HG02571 (cell line): ENCODE measurements around the gene RAP1GAP.
"Not testable (repeated sequence)": the region's sequence is repeated elsewhere in the genome, so short reads cannot be mapped to it uniquely, and the experiment has no call there.

Experiments used
- ATAC-seq: cut with Tn5 transposase; IDR thresholded peaks from one replicate; pipeline ENCODE4 v1.9.1; 2021; ENCODE audit warnings: mild to moderate bottlenecking, moderate library complexity; ENCODE audit not compliant: unreplicated experiment

Gene RAP1GAP

DNA sequence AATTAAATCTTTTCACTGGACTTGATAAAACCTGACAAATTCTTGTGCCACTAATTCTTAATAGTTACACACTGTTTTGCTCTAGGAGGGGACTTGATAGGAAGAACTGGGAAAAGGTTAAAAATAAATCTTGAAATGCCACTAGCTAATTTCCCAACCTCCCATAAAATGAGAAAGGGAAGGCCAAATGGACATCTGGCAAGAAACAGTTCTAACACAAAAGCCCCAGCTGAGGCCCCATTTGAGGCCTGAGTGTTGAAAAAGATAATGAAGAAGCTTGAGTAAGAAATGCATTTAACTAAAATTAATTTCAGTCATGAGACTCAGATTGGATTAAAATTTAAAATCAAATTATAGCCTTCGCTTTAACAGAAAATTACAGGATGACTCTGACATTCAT is 11.2 kb upstream of the RAP1GAP start:
- ATAC-seq = no peak

GRCh38 chr1:21677168-21677567 is 8.0 kb upstream of the RAP1GAP start:
- ATAC-seq = no peak

- no peak for ATAC-seq
These were observed 5.8 kb upstream of the RAP1GAP start for GRCh38 chr1:21674957-21675356.

DNA sequence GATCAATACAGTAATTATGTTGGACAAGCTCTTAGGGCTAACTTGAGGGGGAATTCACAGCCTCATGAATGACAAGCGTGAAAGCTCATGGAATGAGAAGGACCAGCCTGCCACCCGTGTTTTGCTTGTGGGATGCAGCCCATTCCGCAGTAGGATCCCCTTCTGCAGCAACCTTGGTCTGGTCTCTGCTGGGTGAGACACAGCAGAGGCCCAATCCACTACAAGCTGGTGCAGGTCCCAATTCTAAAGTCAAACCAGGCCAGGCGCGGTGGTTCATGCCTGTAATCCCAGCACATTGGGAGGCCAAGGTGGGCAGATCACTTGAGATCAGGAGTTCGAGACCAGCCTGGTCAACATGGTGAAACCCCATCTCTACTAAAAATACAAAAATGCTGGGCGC is 4.7 kb upstream of the RAP1GAP start:
- ATAC-seq = not testable (repeated sequence)

DNA sequence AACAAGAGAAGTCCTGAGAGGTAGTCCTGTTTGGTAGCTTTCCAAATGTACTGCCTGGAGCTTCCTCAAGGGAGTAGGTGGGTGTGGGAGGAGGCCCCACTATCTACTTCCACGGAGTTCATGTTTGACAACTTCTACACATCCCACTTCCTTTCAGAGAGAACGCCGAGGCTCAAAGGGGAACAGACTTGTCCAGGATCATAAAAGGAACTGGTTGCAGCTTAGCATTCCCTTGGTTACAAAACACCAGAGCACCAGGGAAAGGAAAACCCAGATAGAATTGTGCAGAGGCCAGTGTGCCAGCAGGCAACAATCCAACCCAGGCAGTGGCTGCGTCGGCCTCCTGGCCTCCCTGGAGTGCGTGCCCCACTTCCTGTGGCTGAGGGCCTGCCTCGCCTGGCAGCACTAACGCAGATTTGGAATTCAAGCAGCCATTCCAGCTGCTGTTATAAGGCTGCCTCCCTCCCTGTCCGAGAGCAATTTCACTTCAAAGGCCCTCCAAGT is 4.2 kb upstream of the RAP1GAP start:
- no peak for ATAC-seq

DNA sequence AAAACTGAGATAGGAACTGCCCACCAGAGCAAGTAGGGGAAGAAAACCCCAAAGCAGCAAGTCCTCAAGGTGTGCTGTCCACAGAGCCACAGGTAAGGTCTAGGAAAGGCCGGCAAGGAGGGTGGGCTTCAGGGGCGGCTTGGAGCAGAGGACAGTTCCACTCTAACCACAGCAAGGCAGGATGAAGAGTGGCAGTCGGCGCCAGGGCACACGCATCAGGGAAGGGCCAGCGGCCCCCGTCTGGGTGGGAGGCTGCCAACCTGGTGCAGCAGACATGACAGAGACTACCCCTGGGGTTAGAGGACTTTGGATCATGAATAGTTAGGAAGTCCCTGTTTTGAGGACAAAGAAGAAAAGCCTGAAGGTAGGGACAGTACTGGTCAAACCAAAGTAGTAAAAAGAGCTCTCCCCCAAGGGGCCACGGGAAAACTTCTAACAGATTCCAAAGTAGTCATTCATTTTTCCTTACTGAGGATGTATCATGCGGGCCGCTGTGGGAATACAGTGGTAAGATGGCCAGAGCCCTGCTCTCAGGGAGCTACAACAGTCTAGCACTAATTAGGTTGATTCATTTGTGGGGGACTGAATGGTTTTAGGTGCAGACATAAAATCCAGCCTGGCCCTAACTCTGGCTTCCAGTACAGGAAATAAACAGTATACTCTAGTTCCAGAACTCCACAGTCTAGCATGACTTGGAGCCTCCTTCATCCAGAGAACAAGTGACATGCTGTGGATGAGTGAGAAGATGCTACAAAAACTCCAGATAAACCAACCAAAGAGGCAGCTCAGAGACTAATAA is 3.5 kb upstream of the RAP1GAP start:
- ATAC-seq = no peak

GRCh38 chr1:21671915-21672314 is 2.8 kb upstream of the RAP1GAP start:
- ATAC-seq = no peak

DNA sequence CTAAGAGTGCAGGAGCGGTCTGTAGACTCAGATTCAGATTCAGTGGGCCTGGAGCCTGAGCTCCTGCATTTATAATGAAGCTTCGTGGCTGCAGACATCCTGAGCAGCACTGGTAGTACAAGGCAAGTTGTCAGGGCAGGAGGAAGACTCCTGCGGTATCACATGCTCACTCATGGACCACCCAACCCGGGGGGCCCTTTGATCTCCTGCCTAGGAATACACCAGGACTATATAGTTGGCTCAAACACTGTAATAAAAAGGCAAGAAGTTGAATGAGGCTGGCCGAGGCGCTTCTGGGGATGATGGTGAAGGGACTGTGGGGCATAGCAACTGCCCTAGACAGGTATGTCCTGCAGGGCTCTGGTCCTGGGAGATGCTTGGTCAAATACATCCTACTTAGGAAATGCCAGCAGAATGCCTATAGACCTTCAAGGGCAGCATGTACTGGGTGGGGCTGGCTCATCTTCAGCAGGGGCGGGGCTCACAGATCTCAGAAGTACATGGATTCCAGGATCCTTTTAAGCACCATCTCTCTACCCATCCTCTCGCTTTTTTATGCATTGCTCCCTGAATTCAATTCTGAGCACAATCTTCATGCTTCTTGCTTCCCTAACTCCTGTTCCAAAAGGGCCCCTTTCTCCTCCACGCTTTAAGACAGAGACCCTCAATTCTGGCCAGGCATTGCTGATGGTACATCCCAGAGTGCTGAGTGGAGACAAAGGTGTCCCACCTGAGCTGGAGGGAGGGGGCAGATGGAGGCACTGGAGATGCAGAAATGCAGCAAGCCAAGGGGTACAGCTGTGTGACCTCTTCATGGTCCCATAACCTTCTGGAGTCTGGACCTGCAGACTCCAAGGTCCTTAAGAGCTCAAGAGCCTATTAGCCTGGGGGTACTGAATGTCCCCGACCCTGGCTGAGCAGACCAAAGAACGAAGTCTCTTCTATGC is 2.1 kb upstream of the RAP1GAP start:
- ATAC-seq = no peak

- no peak for ATAC-seq
These were observed 1.1 kb upstream of the RAP1GAP start for GRCh38 chr1:21670059-21670881.

DNA sequence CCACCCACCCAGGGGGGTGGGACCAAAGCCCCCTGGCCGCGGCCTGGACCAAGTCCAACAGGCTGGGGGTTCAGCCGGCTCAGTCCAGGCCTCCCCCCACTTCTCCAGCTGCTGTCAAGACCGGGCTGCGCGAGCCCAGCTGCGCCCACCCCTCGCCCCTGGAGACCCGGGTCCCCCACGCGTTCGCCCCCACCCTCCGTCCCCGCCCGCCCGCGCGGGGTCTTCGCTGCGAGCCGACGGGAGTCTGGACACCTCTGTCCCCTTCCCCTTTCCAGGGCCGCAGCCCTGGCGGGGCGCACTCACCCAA is 253 bp downstream of the RAP1GAP start:
- ATAC-seq = no peak

DNA sequence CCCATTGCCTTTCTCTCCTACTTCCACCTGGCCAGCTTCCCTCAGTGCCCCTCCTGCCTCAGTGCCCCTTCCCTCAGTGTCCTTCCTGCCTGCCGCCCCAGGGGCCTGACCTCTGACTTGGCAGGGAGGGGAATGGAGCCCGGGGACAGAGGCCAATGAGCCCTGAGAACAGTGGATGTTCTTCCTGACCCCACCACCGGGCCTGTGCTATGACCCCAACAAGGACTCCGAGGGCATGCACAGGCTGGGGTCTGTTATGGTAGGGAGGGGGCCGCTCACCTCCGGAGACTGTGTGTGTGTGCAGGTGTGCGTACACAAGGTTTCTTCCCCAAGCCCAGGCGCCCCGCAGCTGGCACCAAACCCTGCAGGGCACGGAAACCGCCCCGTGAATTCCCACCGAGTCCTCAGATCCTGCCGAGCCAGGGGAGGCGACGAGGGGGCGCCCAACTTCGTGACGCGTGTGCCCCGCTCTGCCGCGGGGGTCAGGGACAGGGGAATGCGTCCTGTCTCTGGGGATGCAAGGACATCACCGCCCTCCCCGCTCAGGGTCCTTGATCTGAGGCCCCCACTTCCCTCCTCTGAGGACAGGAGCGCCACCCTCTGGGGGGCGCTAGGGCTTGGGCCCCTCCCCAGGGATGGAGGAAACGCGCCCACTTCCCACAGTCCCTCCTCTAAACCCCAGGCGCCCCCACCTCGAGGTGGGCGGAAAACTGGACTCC is 766 bp downstream of the RAP1GAP start:
- ATAC-seq = no peak

DNA sequence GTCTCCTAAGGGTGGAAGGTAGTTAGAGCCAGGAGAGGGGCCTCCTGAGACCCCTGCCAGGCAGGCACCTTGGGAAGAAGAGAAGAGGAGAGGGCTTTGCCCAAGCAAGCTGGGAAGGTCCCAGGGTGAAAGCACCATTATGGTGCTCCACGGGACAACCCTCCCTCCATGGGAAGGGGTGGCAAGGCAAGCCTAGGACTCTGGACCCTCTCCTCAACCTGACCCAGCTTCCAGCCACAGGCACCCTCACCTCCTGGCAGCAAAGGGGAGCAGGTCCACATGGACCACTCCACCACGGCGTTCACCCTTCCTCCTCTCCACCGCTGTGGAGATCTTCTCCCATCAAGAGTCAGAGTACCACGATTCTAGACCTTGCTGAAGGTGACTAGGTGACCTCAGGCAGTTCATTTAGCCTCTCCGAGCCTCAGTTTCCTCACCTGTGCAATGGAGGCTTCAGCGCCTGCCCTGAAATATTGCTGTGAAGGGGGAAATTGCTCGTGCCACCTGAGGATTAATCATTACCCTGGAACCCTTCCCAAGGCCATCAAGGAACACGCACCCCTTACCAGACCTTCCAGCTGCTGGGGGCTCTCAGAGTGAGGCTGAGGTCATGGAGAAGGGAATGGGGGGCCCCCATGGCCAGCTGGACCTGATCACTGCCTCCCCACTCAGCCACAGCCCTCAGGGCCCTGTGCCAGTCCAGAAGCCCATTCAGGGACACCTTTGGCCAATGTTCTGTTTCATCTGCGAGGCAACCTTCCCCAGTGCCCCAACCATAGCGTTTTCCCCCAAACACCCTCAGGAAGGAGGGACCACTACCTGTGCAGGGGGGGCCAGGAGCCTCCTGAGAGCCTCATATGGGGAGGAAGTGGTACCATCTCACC is 1.6 kb downstream of the RAP1GAP start:
- ATAC-seq = no peak

DNA sequence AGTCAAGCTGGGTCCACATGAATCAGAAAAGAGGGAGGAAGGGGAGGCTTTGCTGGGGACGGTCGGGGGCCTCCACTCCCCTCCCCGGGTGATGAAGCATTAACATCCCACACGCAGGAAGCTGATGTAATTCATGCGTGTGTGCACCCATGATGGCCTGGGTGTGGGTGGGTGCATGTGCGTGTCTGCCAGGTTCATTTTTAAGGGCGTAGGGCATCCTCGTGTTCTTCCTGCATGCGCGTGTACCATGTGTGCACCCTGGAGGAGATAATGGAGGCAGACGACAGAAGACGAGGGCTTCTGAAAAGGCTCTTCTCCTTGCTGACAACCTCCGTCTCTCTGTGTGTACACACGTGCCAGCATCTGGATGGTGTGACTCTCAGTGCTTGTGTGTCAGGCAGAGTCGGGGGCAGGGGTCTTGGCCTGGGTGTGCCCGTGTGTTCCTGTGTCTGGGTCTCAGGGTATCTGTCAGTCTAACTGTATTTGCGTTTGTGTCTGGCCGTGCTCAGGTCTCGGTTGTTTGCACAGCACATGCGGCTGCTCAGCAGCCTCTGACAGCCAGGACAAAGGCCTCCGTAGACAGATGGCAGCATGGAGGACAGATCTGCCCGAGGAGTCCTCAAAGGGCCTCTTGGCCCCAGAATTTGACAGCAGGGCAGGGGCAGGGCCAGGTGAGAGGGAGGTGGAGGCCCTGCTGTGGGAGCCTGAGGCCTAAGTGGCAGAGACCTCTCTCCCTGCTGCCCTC is 2.4 kb downstream of the RAP1GAP start:
- no peak for ATAC-seq

- ATAC-seq = no peak
These were observed 3.2 kb downstream of the RAP1GAP start for GRCh38 chr1:21665711-21666575.

DNA sequence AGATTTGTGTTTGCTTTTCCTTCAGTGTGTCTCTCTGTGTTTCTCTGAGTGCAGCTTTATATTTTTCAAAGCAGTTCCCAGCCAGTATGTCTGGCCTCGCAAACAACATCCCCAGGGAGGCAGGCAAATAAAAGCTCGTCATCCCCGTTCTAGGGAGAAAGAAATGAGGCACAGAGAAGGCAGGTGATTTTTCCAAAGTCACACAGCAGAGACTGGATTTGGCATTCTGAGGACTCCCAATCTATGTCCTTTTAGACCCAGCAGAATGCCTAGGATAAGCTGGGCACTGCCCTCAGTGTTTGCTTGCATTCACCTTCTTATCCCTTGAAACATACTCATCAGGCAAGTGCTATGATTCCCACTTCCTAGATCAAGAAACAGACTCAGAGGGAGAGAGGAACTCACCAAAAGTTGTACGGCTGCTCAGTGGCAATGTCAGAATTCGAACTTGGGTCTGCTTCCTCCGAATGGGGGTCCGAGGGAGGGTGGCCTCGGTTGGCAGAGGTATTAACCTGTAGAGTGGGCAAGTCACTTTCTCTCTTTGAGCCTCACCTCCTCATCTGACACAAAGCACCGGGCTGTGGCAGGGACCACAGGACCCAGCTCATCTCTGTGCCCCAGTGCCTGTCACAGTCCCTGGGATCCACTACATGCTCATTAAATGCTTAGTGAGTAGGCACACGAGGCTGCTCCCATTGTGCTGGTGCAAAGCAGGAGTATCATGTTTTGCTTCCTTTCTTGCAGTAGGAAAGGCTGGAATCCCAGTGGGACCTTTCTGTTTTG is 4.2 kb downstream of the RAP1GAP start:
- ATAC-seq = no peak

DNA sequence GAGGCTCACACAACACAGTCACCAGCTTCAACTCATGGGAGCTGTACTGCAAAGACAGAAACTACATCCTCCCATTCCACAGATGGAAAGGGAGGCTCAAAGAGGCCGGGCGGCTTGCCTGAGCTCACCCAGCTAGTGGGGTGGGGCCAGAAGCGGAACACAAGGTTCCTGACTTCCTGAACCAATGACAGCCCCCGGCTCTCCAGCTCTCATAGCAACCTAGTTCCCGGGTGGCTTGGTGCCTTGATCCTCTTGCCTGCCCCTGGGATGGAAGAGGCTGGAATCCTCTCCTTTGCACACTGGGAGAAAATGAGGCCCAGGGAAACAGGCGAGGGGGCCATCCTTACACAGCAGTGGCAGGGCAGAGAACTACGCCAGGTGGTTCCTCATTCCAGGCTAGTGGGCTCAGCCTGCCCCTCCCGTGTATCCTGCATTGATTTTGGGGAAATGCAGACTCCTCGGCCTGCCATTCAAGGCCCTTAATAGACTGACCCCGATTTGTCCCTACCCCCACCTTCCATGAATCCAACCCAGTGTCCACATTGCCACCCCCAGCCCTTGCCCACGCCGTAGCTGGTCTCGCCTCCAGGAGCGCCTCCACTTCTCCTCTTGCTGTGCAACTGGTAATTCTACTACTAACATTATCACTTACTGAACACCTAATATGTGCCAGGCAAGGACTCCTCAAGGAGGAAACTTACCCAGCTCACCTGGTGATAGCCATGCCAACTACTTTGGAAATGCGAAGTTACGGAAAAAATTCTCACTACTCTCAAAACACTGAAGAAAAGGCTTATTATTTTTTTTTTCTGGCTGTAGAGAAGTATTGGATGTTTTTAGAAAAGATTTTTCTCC is 5.0 kb downstream of the RAP1GAP start:
- ATAC-seq = no peak
